Tibial artery (tissue), 4 donors: ENCODE results near the gene VSIR.

ENCODE experiments used
- DNase-seq, 2 donors: peaks; one replicate each; pipeline ENCODE4 v3.0.0-alpha.2; 2019
- H3K27ac ChIP-seq, 2 donors: fragments of 200-600 bp; sonication (generic) in 1 of 2; 1 replicate in 1 of 2; 2 replicates in 1 of 2; pipeline ENCODE4 v1.5.1; 2018 to 2019; ENCODE audit warnings: mild to moderate bottlenecking in 1 of 2
- H3K27me3 ChIP-seq, 2 donors: fragments of 200-600 bp; sonication (generic) in 1 of 2; one replicate each; pipeline versions ENCODE4 v1.5.1 to v1.6.0; 2016 to 2019
- H3K36me3 ChIP-seq, 3 donors: fragments of 200-600 bp; sonication (generic) in 2 of 3; one replicate each; pipeline ENCODE4 v1.5.1; 2016 to 2019; ENCODE audit warnings: mild to moderate bottlenecking in 2 of 3
- H3K4me1 ChIP-seq, 4 donors: fragments of 200-600 bp; sonication (generic) in 2 of 4; 1 replicate in 3 of 4; 2 replicates in 1 of 4; pipeline ENCODE4 v1.5.1; 2016 to 2019
- H3K4me3 ChIP-seq, 2 donors: fragments of 200-600 bp; sonication (generic) in 1 of 2; 1 replicate in 1 of 2; 2 replicates in 1 of 2; pipeline ENCODE4 v1.5.1; 2018 to 2019; ENCODE audit warnings: mild to moderate bottlenecking in 2 of 2
- H3K9me3 ChIP-seq, 3 donors: fragments of 200-600 bp; sonication (generic) in 1 of 3; one replicate each; pipeline ENCODE4 v1.5.1; 2016 to 2019
- CTCF ChIP-seq, 2 experiments: fragments of 200-600 bp in 1 of 2; fragments of 450-650 bp in 1 of 2; IDR thresholded peaks; one replicate each; pipeline ENCODE4 v1.5.1; 2017 to 2019; ENCODE audit warnings: antibody characterized with exemption in 2 of 2, mild to moderate bottlenecking in 1 of 2, moderate library complexity in 1 of 2
- intact Hi-C: fragments of 100-400 bp; cut with DNase I; formaldehyde crosslinking; loops from one replicate; pipeline ENCODE4 v1.15.0; 2023; ENCODE audit warnings: low total_unique reads

Gene VSIR

GRCh38 chr10:71767420-71768035 lies 5.8 kb downstream of the VSIR start:
- H3K4me3 ChIP-seq: no peak overlapping the region
- no peak for DNase-seq
- intact Hi-C loops: no loop called here
- H3K4me1 ChIP-seq: peaks cover 18 to 100% (median 86%) of the 10 kb centered on the region in 4 donors
- TF ChIP-seq CTCF (IDR thresholded peaks at IDR 0.05): no peak
- no peaks in the 10 kb centered on the region for H3K9me3 ChIP-seq
- H3K27me3 ChIP-seq: no peaks in the 10 kb centered on the region
- peaks cover 0 to 9% (median 0%) of the 10 kb centered on the region in 3 donors for H3K36me3 ChIP-seq
- H3K27ac ChIP-seq: peak overlapping the region; percentile 95 to 96

- Histone ChIP-seq H3K9me3 (no peaks in the 10 kb centered on the region), H3K27me3 (no peaks in the 10 kb centered on the region), H3K4me1 (peaks cover 18 to 100% (median 84%) of the 10 kb centered on the region in 4 donors), H3K4me3 (no peak overlapping the region), H3K36me3 (peaks cover 0 to 16% (median 1%) of the 10 kb centered on the region in 3 donors), H3K27ac (peak overlapping the region; percentile 95 to 96)
- DNase-seq: peak; percentile 78 to 91
- intact Hi-C loops: no loop called here
- TF ChIP-seq CTCF (IDR thresholded peaks at IDR 0.05): no peak
Measured at GRCh38 chr10:71766717-71767419, 6.5 kb downstream of the VSIR start.

GRCh38 chr10:71765906-71766716 lies 7.2 kb downstream of the VSIR start:
- Histone ChIP-seq H3K27me3 (no peaks in the 10 kb centered on the region), H3K9me3 (no peaks in the 10 kb centered on the region), H3K4me3 (no peak overlapping the region), H3K36me3 (peaks cover 7 to 23% (median 9%) of the 10 kb centered on the region in 3 donors), H3K4me1 (peaks cover 18 to 100% (median 79%) of the 10 kb centered on the region in 4 donors), H3K27ac (peak overlapping the region; percentile 95 to 96)
- intact Hi-C loops: no loop called here
- TF ChIP-seq CTCF (IDR thresholded peaks at IDR 0.05): no peak
- no peak for DNase-seq

- Histone ChIP-seq H3K4me3 (no peak overlapping the region), H3K36me3 (peaks cover 11 to 31% (median 15%) of the 10 kb centered on the region in 3 donors), H3K9me3 (no peaks in the 10 kb centered on the region), H3K27ac (peak overlapping the region; percentile 95 to 96), H3K4me1 (peaks cover 18 to 96% (median 73%) of the 10 kb centered on the region in 4 donors), H3K27me3 (no peaks in the 10 kb centered on the region)
- peak in 1 of 2 experiments; percentile 26 for TF ChIP-seq CTCF (IDR thresholded peaks at IDR 0.05)
- intact Hi-C loops: no loop called here
- DNase-seq: peak in 1 of 2 donors; percentile 88
Measured at GRCh38 chr10:71765176-71765904, 8.0 kb downstream of the VSIR start.
